ENCODE results near the gene PDZD2.

Gene PDZD2

DNA sequence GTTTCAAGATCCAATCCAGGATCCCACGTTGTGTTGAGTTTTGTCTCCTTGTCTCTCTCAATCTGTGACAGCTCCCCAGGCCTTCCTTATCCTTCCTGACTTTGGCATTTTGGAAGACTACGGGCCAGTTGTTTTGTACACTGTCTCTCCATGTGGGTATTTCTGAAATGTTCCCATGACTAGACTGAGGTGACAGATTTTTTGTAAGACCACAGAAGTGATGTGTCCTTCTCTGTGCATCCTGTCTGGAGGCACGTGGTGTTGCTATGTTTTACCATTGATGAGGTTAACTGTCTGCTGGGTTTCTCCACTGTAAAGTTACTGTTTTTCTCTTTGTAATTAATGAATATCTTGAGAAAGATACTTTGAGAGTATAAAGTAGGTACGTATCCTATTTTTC lies 15.7 kb upstream of the PDZD2 start:
- H3K4me3 Mint-ChIP-seq = no peak overlapping the region
- no peaks in the 10 kb centered on the region for H3K4me1 Mint-ChIP-seq (ENCODE audit: low read depth)
- peaks cover under 1% of the 10 kb centered on the region for H3K27me3 Mint-ChIP-seq (ENCODE audit: low read depth)
- H3K27ac Mint-ChIP-seq = no peak overlapping the region
- no peaks in the 10 kb centered on the region for H3K36me3 Mint-ChIP-seq (ENCODE audit: low read depth)
- no peaks in the 10 kb centered on the region for H3K9me3 Mint-ChIP-seq

GRCh38 chr5:31625394-31625793 lies 13.5 kb upstream of the PDZD2 start:
- Mint-ChIP-seq H3K4me1 (ENCODE audit: low read depth) (no peaks in the 10 kb centered on the region), H3K9me3 (no peaks in the 10 kb centered on the region), H3K4me3 (no peak overlapping the region), H3K36me3 (ENCODE audit: low read depth) (no peaks in the 10 kb centered on the region), H3K27me3 (ENCODE audit: low read depth) (no peaks in the 10 kb centered on the region), H3K27ac (no peak overlapping the region)

- Mint-ChIP-seq H3K4me3 (no peak overlapping the region), H3K27me3 (ENCODE audit: low read depth) (peaks cover 2% of the 10 kb centered on the region), H3K27ac (no peak overlapping the region), H3K36me3 (ENCODE audit: low read depth) (no peaks in the 10 kb centered on the region), H3K4me1 (ENCODE audit: low read depth) (no peaks in the 10 kb centered on the region), H3K9me3 (no peaks in the 10 kb centered on the region)
Measured at GRCh38 chr5:31626156-31626555, 12.8 kb upstream of the PDZD2 start.

DNA sequence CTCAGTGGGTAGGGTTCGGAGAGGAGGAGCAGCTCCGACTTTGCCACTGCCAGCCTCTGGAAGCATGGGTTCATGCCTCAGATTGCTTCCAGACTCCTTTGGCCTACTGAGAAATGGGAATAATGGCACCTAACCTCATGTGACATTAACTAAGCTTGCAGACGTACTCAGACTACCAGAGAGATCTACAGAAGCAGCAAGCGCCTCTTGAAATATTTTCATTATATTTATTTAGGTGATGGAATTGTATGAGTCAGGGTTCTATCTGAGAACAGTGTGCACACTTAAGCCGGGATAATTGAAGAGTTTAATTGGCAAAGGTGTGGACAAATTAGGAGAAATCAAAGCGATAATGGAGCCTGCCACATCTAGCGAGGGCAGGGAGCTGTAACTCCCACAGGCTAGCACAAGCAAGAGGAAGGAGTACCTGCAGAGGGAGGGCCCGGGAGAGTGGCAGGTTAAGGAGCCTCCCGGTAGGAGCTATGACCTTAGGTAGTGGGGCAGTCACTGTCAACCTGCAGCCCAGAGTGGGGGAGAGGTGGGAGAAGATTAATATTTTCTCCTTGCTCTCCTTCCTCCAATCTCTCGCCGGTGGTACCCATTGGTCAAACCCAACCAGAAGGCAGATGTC lies 12.2 kb upstream of the PDZD2 start:
- Mint-ChIP-seq H3K4me3 (no peak overlapping the region), H3K9me3 (no peaks in the 10 kb centered on the region), H3K27me3 (ENCODE audit: low read depth) (peaks cover 4% of the 10 kb centered on the region), H3K36me3 (ENCODE audit: low read depth) (no peaks in the 10 kb centered on the region), H3K27ac (no peak overlapping the region), H3K4me1 (ENCODE audit: low read depth) (no peaks in the 10 kb centered on the region)

DNA sequence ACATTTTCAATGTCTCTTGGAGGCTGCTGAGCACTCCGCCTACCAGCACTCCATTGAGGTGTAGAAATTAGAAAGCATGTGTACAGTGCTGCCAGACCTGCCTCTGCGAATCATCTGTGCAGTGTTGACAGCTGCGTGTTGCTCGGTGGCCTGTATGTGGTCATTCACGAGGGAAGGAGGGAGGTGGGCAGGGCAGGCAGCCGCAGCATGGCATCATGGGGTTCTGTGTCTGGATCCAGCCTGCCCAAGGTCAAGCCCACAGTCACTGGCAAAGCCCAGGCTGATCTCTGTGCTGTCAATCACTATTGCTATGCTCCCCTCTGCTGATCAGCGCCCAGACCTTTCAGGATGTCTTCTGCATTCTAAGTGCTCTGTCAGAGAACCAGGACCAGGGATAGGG lies 8.0 kb upstream of the PDZD2 start:
- H3K36me3 Mint-ChIP-seq (ENCODE audit: low read depth) = no peaks in the 10 kb centered on the region
- no peaks in the 10 kb centered on the region for H3K9me3 Mint-ChIP-seq
- H3K4me3 Mint-ChIP-seq = no peak overlapping the region

DNA sequence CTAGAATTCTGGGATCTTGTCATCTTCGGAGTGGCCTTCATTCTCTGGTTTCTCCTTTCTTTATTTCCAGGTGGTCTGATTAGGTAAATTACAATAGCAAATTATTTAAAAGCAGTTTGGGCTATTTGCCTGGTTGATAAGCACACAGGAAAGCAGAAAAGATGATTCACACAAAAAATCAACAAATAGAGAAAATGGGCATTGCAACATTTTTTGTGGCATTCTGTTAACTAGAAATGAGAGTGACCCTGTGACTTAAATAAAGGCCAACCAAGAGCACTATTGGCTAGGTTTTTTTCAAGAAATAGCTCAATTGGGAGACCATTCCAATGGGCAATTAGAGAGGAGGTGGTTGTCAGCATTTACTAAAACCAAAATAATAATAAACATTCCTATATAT lies 6.5 kb upstream of the PDZD2 start:
- Mint-ChIP-seq H3K9me3 (no peaks in the 10 kb centered on the region), H3K4me3 (no peak overlapping the region), H3K27ac (no peak overlapping the region), H3K4me1 (ENCODE audit: low read depth) (no peaks in the 10 kb centered on the region), H3K36me3 (ENCODE audit: low read depth) (no peaks in the 10 kb centered on the region), H3K27me3 (ENCODE audit: low read depth) (peaks cover 22% of the 10 kb centered on the region)

More for the DNA sequence above, 8.0 kb upstream of the PDZD2 start:
- Mint-ChIP-seq H3K4me1 (ENCODE audit: low read depth) (no peaks in the 10 kb centered on the region), H3K27me3 (ENCODE audit: low read depth) (peaks cover 9% of the 10 kb centered on the region), H3K27ac (no peak overlapping the region)

DNA sequence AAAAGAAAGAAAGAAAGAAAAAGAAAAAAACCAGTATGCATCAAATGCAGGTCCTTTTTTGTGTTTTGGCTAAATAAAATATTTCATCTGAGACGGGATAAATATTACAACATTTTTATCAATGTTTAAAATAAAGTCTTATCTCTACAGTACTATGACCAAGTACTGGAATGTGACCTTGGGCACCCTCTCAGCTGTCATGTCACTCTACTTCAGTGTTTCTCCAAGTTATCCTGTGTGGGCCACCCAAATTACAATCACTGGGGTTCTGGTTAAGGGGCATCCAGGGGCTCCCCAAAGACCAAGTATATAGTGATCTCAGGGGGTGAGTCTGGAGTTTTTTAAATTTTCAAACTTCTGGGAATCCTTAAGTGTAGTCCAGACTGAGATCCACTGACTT lies 3.5 kb upstream of the PDZD2 start:
- Mint-ChIP-seq H3K4me3 (no peak overlapping the region), H3K27ac (no peak overlapping the region)

DNA sequence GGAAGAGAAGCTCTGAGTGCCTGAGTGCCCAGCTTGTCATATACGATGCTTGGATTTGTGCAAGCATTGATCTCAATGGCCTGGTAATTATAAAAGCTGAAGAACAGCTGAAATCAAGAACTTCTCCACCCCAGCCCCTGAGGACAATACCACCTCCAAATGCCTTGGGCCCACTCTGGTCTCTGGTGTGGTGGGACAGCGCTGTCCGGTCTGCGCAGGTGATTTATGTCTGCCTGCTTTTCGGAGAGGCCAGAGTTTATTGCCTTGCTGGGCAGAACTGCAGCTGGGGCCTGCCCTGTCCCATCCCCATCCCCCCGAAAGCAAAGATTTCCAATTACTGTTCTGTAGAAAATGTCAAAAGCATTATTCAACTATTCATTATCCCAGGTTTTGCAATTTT lies 1.1 kb upstream of the PDZD2 start:
- Mint-ChIP-seq H3K4me1 (ENCODE audit: low read depth) (peaks cover 4% of the 10 kb centered on the region), H3K27me3 (ENCODE audit: low read depth) (peaks cover 33% of the 10 kb centered on the region)

More for the DNA sequence above, 3.5 kb upstream of the PDZD2 start:
- H3K9me3 Mint-ChIP-seq = no peaks in the 10 kb centered on the region
- H3K4me1 Mint-ChIP-seq (ENCODE audit: low read depth) = peaks cover 4% of the 10 kb centered on the region
- H3K36me3 Mint-ChIP-seq (ENCODE audit: low read depth) = no peaks in the 10 kb centered on the region
- H3K27me3 Mint-ChIP-seq (ENCODE audit: low read depth) = peaks cover 37% of the 10 kb centered on the region

DNA sequence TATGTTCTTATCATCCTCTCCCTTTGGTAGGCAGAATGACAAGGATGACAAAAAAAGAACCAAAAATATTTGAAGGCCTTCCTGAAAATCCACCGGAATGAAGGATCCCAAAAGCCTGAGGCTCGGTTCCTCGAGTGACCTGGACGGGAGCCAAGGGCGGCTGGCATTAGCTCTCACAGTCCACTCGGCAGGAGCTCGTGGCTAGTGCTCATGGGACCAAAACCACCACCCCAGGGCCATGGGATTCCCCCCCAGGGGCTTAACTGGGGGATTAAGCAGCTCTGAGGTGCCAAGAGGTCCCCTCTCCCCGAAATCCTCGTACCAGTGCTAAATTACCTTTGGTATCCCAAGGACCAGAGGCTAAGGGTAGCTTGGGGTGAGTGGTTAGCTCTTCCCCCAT lies 586 bp upstream of the PDZD2 start:
- peaks cover 30% of the 10 kb centered on the region for H3K27me3 Mint-ChIP-seq (ENCODE audit: low read depth)
- peak overlapping the region; percentile 79 for H3K4me3 Mint-ChIP-seq
- H3K4me1 Mint-ChIP-seq (ENCODE audit: low read depth) = peaks cover 4% of the 10 kb centered on the region
- H3K27ac Mint-ChIP-seq = no peak overlapping the region
- H3K36me3 Mint-ChIP-seq (ENCODE audit: low read depth) = no peaks in the 10 kb centered on the region
- H3K9me3 Mint-ChIP-seq = no peaks in the 10 kb centered on the region

More for the DNA sequence above, 1.1 kb upstream of the PDZD2 start:
- no peak overlapping the region for H3K27ac Mint-ChIP-seq
- H3K9me3 Mint-ChIP-seq = no peaks in the 10 kb centered on the region
- H3K4me3 Mint-ChIP-seq = no peak overlapping the region
- no peaks in the 10 kb centered on the region for H3K36me3 Mint-ChIP-seq (ENCODE audit: low read depth)

DNA sequence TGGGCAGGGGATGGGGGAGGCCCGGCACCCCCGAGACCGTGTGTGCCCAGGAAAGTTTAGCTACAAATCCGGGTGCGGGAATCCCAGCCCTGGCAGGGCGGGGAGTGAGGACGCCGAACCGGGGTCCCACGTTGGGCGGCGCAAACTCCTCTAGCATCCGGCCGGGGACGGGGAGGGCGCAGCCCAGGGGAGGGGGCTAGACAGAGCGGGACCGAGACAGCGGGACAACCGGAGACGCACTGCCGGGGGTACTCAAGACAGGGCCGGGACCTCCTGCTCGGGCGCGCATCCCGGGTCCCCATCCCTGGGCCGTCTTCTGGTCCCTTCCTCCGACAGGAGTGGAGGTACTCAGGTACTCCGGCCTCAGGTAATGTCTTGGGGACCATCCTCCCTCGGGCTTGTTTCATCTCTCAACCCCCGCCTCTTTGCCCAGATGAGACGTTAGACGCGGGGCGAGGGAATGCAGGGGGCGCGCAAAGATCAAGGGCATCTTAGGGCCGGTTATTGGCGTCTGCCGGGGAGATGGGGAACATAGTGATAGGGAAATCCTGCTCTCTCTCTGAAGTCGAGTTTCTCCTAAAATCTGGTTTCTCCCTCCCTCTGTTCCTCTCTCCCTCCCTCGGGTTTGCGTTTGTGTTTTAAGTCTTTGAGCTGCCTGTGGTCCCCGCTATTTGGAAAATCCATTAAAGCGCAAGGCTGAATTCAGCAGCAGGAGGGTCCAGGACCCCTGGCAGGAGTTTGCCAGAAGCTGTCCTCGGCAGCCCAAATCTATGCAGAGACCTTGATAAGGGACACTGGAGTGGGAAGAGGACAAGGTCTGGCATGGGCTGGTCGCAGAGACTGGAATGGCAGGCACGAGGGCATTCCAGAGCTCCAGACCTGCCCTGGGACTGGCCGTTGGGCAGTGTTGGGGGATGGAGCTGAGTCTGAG lies 815 bp downstream of the PDZD2 start:
- Mint-ChIP-seq H3K9me3 (no peaks in the 10 kb centered on the region), H3K27me3 (ENCODE audit: low read depth) (peaks cover 32% of the 10 kb centered on the region), H3K4me3 (peak overlapping the region; percentile 19), H3K27ac (no peak overlapping the region), H3K4me1 (ENCODE audit: low read depth) (peaks cover 4% of the 10 kb centered on the region), H3K36me3 (ENCODE audit: low read depth) (no peaks in the 10 kb centered on the region)

- Mint-ChIP-seq H3K4me3 (no peak overlapping the region), H3K27ac (no peak overlapping the region), H3K36me3 (ENCODE audit: low read depth) (no peaks in the 10 kb centered on the region), H3K9me3 (no peaks in the 10 kb centered on the region), H3K27me3 (ENCODE audit: low read depth) (peaks cover 32% of the 10 kb centered on the region), H3K4me1 (ENCODE audit: low read depth) (peaks cover 4% of the 10 kb centered on the region)
Measured at GRCh38 chr5:31640573-31640972, 1.6 kb downstream of the PDZD2 start.

DNA sequence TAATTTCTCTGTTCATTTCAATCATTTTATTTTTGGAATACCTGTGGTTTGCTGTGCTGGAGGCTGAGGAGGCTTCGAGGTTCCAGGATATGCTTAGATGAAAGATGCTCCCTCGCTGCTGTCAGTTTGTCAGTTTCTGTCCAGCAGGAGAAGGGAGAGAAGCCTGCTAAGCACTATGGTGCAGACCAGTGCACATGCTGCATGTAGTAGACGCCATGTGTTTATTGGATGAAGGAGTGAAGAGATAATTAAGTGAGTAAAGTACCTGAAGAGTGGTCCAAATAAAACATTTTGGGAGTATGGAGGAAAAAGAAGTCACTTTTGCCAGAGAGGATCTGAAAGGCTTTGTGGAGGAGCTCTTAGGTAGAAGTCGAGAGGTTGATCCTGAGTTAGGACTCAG lies 2.1 kb downstream of the PDZD2 start:
- Mint-ChIP-seq H3K4me3 (no peak overlapping the region), H3K27ac (no peak overlapping the region), H3K9me3 (no peaks in the 10 kb centered on the region), H3K36me3 (ENCODE audit: low read depth) (no peaks in the 10 kb centered on the region), H3K27me3 (ENCODE audit: low read depth) (peaks cover 29% of the 10 kb centered on the region), H3K4me1 (ENCODE audit: low read depth) (peaks cover 4% of the 10 kb centered on the region)

- Mint-ChIP-seq H3K36me3 (ENCODE audit: low read depth) (no peaks in the 10 kb centered on the region), H3K4me3 (no peak overlapping the region), H3K9me3 (no peaks in the 10 kb centered on the region), H3K27me3 (ENCODE audit: low read depth) (peaks cover 24% of the 10 kb centered on the region), H3K27ac (no peak overlapping the region), H3K4me1 (ENCODE audit: low read depth) (peaks cover 4% of the 10 kb centered on the region)
Measured at GRCh38 chr5:31641575-31641974, 2.6 kb downstream of the PDZD2 start.

GRCh38 chr5:31645420-31646081 lies 6.6 kb downstream of the PDZD2 start:
- Mint-ChIP-seq H3K27ac (no peak overlapping the region), H3K9me3 (no peaks in the 10 kb centered on the region), H3K4me3 (no peak overlapping the region), H3K36me3 (ENCODE audit: low read depth) (no peaks in the 10 kb centered on the region), H3K27me3 (ENCODE audit: low read depth) (peaks cover 2% of the 10 kb centered on the region), H3K4me1 (ENCODE audit: low read depth) (no peaks in the 10 kb centered on the region)

DNA sequence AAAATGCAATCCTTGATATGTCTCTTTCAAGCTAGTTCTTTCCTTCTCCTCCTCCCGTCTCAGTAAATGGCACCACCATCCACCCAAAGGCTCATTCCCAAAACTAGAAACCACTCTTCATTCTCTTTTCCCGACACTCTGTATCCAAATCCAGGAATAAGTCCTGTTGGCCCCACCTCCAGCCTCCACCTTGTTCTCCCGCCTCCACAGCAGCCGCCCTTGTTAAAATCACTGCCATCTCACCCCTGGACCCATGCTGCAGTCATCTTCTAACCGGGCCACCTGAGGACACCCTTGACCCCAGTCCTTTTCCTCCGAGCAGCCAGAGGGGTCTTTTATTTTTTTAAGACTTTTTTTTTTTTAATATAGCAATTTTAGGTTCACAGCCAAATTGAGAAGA lies 9.4 kb downstream of the PDZD2 start:
- Mint-ChIP-seq H3K9me3 (no peaks in the 10 kb centered on the region), H3K27ac (no peak overlapping the region), H3K36me3 (ENCODE audit: low read depth) (no peaks in the 10 kb centered on the region), H3K27me3 (ENCODE audit: low read depth) (peaks cover 2% of the 10 kb centered on the region), H3K4me1 (ENCODE audit: low read depth) (no peaks in the 10 kb centered on the region), H3K4me3 (no peak overlapping the region)
